Measurements from ENCODE around the gene FXYD7.
"Not testable (repeated sequence)": the region's sequence is repeated elsewhere in the genome, so short reads cannot be mapped to it uniquely, and the experiment has no call there.

Gene FXYD7

GRCh38 chr19:35127871-35128270 is 15.2 kb upstream of the FXYD7 start:
- no peak for DNase-seq (ENCODE audit: low read depth)

- DNase-seq (ENCODE audit: low read depth) = no peak
Observed at GRCh38 chr19:35128398-35129057, 14.5 kb upstream of the FXYD7 start.

- not testable (repeated sequence) for DNase-seq (ENCODE audit: low read depth)
Observed at GRCh38 chr19:35129724-35130274, 13.3 kb upstream of the FXYD7 start.

- no peak for DNase-seq (ENCODE audit: low read depth)
Observed at GRCh38 chr19:35130761-35131720, 12.0 kb upstream of the FXYD7 start.

GRCh38 chr19:35132254-35132653 is 10.8 kb upstream of the FXYD7 start:
- DNase-seq (ENCODE audit: low read depth) = no peak

- no peak for DNase-seq (ENCODE audit: low read depth)
Observed at GRCh38 chr19:35133826-35134225, 9.2 kb upstream of the FXYD7 start.

GRCh38 chr19:35134601-35135242 is 8.3 kb upstream of the FXYD7 start, which contains the start of gene LGI4:
TSS of gene LGI4 (minus strand) at chr19:35135059. CDS start at chr19:35134680, 379 bp downstream.
- DNase-seq (ENCODE audit: low read depth) = no peak

GRCh38 chr19:35135389-35135909 is 7.6 kb upstream of the FXYD7 start:
- DNase-seq (ENCODE audit: low read depth) = no peak

- DNase-seq (ENCODE audit: low read depth) = no peak
Observed at GRCh38 chr19:35136231-35136630, 6.8 kb upstream of the FXYD7 start.

GRCh38 chr19:35136977-35137702 is 5.9 kb upstream of the FXYD7 start:
- DNase-seq (ENCODE audit: low read depth) = no peak

- no peak for DNase-seq (ENCODE audit: low read depth)
Observed at GRCh38 chr19:35138305-35138892, 4.7 kb upstream of the FXYD7 start, which contains the start of gene FXYD1. TSS of gene FXYD1 (plus strand) at chr19:35138824. CDS start at chr19:35140080, 1,256 bp downstream.

GRCh38 chr19:35140207-35140961 is 2.7 kb upstream of the FXYD7 start:
- no peak for DNase-seq (ENCODE audit: low read depth)

- no peak for DNase-seq (ENCODE audit: low read depth)
Observed at GRCh38 chr19:35140962-35141836, 1.9 kb upstream of the FXYD7 start.

- no peak for DNase-seq (ENCODE audit: low read depth)
Observed at GRCh38 chr19:35141837-35142605, 1.0 kb upstream of the FXYD7 start.

GRCh38 chr19:35142606-35143230 is 337 bp upstream of the FXYD7 start:
- DNase-seq (ENCODE audit: low read depth) = no peak

- DNase-seq (ENCODE audit: low read depth) = no peak
Observed at GRCh38 chr19:35143818-35144217, 763 bp downstream of the FXYD7 start.

- DNase-seq (ENCODE audit: low read depth) = no peak
Observed at GRCh38 chr19:35144259-35144599, 1.2 kb downstream of the FXYD7 start.

All from non-pigmented ciliary epithelial cell (primary cell).